GM23338 (cell line): ENCODE measurements around the gene UNC13A.

Source experiments
- CREB1 ChIP-seq: fragments of 250-450 bp; sonication (Bioruptor Pico); IDR thresholded peaks from 2 replicates; pipeline ENCODE4 v1.5.0; 2020; ENCODE audit warnings: low read depth, mild to moderate bottlenecking, moderate library complexity
- CTCF ChIP-seq, 2 experiments: fragments of 200-600 bp in 1 of 2; sonication (generic) in 1 of 2; conservative IDR thresholded peaks; 2 replicates each; pipeline versions ENCODE4 v1.5.1 to v1.6.1; 2016 to 2017; ENCODE audit warnings: antibody characterized with exemption in 2 of 2, low read depth in 2 of 2, mild to moderate bottlenecking in 2 of 2, moderate library complexity in 1 of 2
- ETS1 ChIP-seq: IDR thresholded peaks from 2 replicates; pipeline ENCODE4 v1.6.1; 2016; ENCODE audit warnings: antibody characterized with exemption
- EZH2 ChIP-seq: fragments of 200-600 bp; sonication (generic); IDR thresholded peaks from one replicate; pipeline ENCODE4 v1.8.0; 2017; ENCODE audit warnings: antibody characterized with exemption, mild to moderate bottlenecking, low read depth; ENCODE audit not compliant: unreplicated experiment
- EZH2phosphoT487 ChIP-seq: fragments of 200-600 bp; sonication (generic); IDR thresholded peaks from one replicate; pipeline ENCODE4 v1.8.1; 2018; ENCODE audit warnings: antibody characterized with exemption; ENCODE audit not compliant: unreplicated experiment
- JUNB ChIP-seq: IDR thresholded peaks from one replicate; pipeline ENCODE4 v1.6.1; 2016; ENCODE audit warnings: antibody characterized with exemption; ENCODE audit not compliant: unreplicated experiment
- NANOG ChIP-seq: IDR thresholded peaks from 2 replicates; pipeline ENCODE4 v1.6.1; 2016; ENCODE audit warnings: antibody characterized with exemption, borderline replicate concordance
- POLR2AphosphoS5 ChIP-seq: IDR thresholded peaks from 2 replicates; pipeline ENCODE4 v1.6.1; 2016; ENCODE audit warnings: antibody characterized with exemption, low read depth
- REST ChIP-seq: IDR thresholded peaks from one replicate; pipeline ENCODE4 v1.6.1; 2018; ENCODE audit warnings: antibody characterized with exemption; ENCODE audit not compliant: unreplicated experiment
- STAT1 ChIP-seq: IDR thresholded peaks from one replicate; pipeline ENCODE4 v1.6.1; 2016; ENCODE audit warnings: antibody characterized with exemption; ENCODE audit not compliant: unreplicated experiment
- ZNF114 ChIP-seq: fragments of 250-450 bp; sonication (Bioruptor Pico); IDR thresholded peaks from 2 replicates; pipeline ENCODE4 v1.5.0; 2020; ENCODE audit warnings: mild to moderate bottlenecking, moderate library complexity
- ZNF331 ChIP-seq: fragments of 250-450 bp; sonication (Bioruptor Pico); IDR thresholded peaks from 2 replicates; pipeline ENCODE4 v1.5.0; 2020; ENCODE audit warnings: low read depth, mild to moderate bottlenecking, moderate library complexity

GRCh38 chr19:17718947-17719711, 31.0 kb upstream of the UNC13A start, which contains the start of gene MAP1S:
- TF ChIP-seq CTCF (conservative IDR thresholded peaks at IDR 0.05; ENCODE audit: low read depth in 2 of 2): no peak
- no peak for TF ChIP-seq CREB1 (CRISPR knock-in tag)
- TF ChIP-seq EZH2: no peak
- peak; percentile 90 for TF ChIP-seq POLR2AphosphoS5
- no peak for TF ChIP-seq EZH2phosphoT487
- TF ChIP-seq JUNB: no peak
- TF ChIP-seq ZNF114 (CRISPR knock-in tag): no peak
- TF ChIP-seq NANOG: 0 out of 2 replicates have a peak, but pooled peaks have one; percentile 11
- no peak for TF ChIP-seq REST
- 0 out of 2 replicates have a peak, but pooled peaks have one; percentile 28 for TF ChIP-seq ETS1
- no peak for TF ChIP-seq ZNF331
- TF ChIP-seq STAT1: no peak
